COLO668 (cell line): ENCODE results near the gene NOSTRIN.
"Not testable (repeated sequence)": the region's sequence is repeated elsewhere in the genome, so short reads cannot be mapped to it uniquely, and the experiment has no call there.

Experiments used
- DNase-seq: peaks from one replicate; lab custom pipeline; 2025; ENCODE audit not compliant: unreplicated experiment; lab: John Stamatoyannopoulos, UW

NOSTRIN gene

GRCh38 chr2:168787782-168788376 is 14.6 kb upstream of the NOSTRIN start:
- no peak for DNase-seq

DNA sequence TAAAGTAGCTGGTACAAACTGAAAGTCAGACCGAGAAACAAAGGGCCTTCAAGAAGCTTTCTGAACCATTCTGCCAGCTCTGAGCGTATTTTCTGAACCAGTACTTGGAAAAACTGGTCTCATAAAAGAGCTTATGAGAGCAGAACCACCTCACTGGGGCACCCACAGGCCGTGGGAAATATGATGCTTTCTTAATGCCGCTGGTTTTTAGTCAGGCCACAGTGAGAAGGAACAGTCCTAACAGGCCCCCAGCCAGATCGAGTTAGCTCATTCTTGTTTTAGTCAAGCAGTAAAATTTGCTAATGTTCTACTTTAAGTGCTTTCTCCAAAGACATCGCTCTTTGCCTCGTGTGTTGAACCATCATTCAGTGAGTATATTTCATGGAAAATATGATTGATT is 12.7 kb upstream of the NOSTRIN start:
- DNase-seq = no peak

DNA sequence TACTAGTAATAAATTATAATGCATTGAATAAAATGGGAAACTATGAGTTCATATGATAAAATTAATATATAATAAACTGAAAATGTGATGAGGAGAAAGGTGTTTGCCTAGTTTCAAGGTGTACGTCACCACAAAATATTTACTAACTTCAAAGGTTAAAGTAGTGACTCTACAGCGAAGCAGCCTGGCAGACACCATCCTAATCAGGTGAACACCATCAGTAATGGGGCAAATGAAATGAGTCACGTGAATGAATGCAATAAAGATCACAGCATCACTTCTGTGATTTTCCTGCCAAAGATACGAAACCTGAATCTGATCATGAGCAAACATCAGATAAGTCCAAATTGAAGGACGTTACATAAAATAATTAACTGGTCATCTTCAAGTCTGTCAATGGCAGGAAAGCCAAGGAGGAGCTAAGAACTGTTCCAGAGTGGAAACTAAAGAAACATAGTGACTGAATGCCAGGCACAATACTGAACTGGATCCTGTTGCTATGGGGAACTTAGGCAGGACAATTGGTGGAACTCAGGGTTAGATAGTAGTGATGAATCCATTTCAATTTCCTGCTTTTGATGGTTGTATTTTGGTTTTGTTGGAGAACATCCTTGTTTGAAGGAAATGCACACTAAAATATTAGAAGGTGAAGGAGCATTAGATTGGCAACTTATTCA is 12.1 kb upstream of the NOSTRIN start:
- no peak for DNase-seq

- not testable (repeated sequence) for DNase-seq
These were observed 11.3 kb upstream of the NOSTRIN start for GRCh38 chr2:168791140-168791539.

DNA sequence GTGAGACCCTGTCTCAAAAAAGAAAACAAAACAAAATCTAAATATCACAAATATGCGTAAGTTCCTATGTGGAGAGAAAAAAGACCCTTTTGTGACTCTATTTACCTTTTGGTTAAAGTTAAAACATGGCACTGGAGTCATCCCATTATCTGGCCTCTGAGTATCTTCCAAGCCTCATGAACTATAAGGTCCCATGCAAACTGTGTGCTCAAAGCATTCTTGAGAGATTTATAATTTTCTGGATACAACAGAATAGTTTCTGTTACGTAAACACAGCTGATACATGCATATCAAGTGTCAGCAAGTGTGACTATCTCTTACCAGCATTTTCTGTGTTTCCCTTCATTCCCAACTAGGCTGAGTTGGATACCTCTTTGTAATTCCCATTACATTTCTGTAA is 8.8 kb upstream of the NOSTRIN start:
- no peak for DNase-seq

DNA sequence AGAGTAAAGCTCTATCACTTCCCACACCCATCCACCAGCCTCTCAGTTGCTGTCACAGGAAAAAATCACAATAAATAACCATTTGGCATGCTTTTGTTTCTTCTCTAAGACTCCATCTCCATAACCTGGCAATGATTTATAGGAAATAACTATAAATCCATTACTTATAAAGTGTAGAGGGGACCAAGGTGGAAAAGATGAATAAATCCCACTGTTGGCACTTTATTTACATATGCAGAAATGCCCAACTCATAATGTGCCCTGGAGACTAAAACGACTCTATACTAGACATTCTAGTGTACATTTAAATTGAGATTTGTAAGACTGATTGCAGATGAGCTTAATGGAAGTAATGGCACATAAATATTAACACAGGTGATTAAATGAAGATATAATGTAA is 7.5 kb upstream of the NOSTRIN start:
- no peak for DNase-seq

GRCh38 chr2:168796090-168796577 is 6.3 kb upstream of the NOSTRIN start:
- DNase-seq = no peak

DNA sequence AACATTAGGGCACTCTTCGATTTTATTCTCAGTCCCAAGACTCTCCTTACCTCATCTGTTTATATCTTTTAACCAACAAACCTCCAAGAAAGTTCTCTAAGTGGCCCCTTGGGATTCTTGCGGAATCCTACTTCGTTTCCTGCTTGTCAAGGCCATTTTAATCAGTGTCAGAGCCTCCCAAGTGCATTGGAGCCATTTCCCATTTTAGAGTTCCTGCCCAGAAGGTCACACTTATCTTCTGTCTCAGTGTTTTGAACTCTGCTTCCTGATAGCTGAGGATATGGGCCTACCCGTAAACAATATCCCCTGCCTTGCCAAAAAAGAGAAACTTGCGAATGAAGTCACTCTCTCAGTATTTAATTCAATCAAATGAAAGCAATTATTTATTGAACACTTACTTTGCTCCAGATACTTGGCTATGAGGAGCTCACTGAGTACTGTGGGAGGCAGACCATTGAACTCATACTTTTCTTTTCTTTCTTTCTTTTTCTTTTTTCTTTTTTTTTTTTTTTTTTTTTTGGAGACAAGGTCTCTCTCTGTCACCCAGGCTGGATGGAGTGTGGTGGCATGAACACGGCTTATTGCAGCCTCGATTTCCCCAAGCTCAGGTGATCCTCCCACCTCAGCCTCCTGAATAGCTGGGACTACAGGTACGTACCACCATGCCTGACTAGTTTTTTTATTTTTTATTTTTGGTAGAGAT is 5.7 kb upstream of the NOSTRIN start:
- no peak for DNase-seq

- DNase-seq = no peak
These were observed 5.2 kb upstream of the NOSTRIN start for GRCh38 chr2:168797286-168797655.

GRCh38 chr2:168798076-168798887 is 4.2 kb upstream of the NOSTRIN start:
- DNase-seq = no peak

DNA sequence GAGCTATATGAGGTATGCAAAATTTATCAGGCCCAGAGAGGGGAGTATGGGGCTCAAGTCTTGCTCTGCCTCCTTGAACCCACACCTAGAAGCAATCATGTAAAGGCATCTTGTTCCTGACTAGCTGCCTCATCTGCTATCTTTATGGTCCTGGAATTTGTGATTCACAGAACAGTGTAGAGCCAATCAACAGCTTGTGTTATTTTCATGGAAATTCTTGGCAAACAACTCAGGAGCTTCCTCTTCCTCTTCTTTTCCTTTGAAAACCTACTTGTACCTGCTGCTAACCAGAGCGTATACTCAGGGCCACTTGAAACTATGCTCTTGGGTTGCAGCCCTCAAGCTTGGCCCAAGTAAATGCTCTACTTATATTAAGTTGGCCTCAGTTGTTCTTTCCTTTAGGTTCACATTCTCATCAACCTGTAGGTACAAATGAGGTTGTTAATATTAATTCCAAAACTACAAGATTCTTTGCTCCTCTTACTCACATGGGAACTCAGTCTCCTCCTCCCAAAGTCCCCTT is 3.5 kb upstream of the NOSTRIN start:
- DNase-seq = no peak

DNA sequence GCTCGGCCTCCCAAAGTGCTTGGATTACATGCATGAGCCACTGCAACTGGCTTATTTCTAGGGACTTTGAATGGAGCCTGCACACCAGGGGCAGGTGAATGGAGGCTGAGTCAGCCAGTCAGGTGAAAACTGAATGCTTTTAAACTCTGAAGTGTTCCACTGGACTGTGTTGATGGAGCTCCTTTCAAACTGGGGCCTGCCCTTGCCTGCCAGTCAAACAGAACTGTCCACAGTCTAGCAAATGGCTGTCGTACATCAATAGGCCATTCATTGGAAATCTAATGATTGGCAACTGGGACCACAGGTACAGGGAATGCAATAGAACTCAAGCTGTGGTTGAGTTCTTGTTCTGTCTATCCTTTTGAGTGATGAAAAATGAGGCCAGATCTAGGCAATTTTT is 966 bp upstream of the NOSTRIN start:
- DNase-seq = no peak

- DNase-seq = no peak
These were observed 655 bp downstream of the NOSTRIN start for GRCh38 chr2:168802859-168803725.

DNA sequence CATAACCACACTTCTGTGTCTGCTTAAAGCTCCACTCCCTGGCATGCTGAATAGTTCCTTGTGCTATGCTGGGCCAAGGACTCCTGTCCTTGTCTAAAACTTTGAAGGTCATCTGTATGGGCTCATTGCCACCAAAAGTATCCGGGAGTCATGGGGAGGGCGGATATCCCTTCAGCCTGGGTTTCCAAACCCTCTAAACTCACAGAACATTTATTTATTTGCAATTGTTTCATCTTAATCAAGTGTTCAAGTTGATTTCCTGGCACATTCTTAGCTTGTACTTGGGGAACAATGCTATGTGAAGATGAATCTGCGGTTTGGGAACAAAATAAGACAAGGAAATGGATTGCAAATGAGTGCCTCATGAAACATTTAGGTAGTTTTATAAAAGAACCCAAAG is 1.8 kb downstream of the NOSTRIN start:
- no peak for DNase-seq

DNA sequence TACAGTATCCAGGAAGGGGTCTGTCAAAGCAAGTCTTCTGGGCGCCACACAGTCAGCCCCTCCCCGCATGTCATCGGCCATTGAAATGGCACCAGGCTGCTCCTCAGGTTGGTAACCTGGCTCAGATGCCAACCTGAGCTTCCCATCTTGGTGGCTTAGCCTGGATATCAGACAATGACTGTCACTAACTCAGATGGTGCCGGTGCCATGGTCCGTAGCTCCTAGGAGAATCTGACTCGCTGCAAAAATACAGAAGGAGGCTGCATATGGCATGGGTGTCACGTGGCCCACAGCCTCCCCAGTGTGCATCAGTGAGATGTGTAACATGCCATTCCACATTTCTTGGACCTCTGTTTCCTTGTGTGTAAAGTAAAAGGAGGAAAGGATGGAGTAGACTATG is 3.2 kb downstream of the NOSTRIN start:
- no peak for DNase-seq

GRCh38 chr2:168809537-168809936 is 7.1 kb downstream of the NOSTRIN start:
- DNase-seq = no peak

- no peak for DNase-seq
These were observed 7.8 kb downstream of the NOSTRIN start for GRCh38 chr2:168810235-168810634.

DNA sequence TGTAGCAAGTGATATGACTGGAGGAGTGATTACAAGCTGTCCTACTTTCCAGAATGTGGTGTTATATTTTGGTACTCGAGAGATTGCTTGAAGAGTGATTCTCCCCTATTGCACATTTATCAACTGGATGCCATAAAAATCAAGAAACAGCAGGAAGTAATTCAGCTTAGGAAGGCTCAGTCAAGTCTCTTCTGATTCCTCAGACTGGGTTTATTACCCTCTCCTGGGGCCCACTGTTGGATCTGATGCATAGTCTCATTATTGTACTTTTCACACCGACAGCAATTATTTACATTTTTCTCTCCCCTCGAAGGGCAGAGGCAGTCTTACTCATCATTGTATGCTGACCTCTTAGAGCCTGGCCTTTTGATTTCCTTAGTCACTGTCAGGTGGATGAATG is 9.3 kb downstream of the NOSTRIN start:
- DNase-seq = no peak

GRCh38 chr2:168814046-168814445 is 11.6 kb downstream of the NOSTRIN start:
- DNase-seq = no peak
